Coronary artery (tissue), 2 donors: Measurements from ENCODE around the gene CCSER1.
A peak's percentile ranks its signal among the peaks of the same experiment; 100 is the strongest.

ENCODE experiments used
- DNase-seq: peaks from one replicate; pipeline ENCODE4 v3.0.0-alpha.2; 2017; ENCODE audit warnings: low spot score
- H3K27ac ChIP-seq, 2 donors: fragments of 200-600 bp; sonication (generic); one replicate each; pipeline ENCODE4 v1.5.1; 2016 to 2019
- H3K4me3 ChIP-seq: fragments of 200-600 bp; sonication (generic); 2 replicates; pipeline ENCODE4 v1.5.1; 2016; ENCODE audit warnings: mild to moderate bottlenecking, moderate library complexity
- CTCF ChIP-seq: fragments of 200-600 bp; sonication (generic); IDR thresholded peaks from one replicate; pipeline ENCODE4 v1.5.1; 2019; ENCODE audit warnings: antibody characterized with exemption

CCSER1 gene

GRCh38 chr4:90127223-90127705 is at the start of gene CCSER1:
CCSER1 (plus strand) TSS chr4:90127394.
- peak within 1 kb of the TSS; percentile 83 for H3K4me3 ChIP-seq
- no peak for TF ChIP-seq CTCF
- peak within 1 kb of the TSS; percentile 48 to 68 for H3K27ac ChIP-seq
- peak; percentile 74 for DNase-seq

DNA sequence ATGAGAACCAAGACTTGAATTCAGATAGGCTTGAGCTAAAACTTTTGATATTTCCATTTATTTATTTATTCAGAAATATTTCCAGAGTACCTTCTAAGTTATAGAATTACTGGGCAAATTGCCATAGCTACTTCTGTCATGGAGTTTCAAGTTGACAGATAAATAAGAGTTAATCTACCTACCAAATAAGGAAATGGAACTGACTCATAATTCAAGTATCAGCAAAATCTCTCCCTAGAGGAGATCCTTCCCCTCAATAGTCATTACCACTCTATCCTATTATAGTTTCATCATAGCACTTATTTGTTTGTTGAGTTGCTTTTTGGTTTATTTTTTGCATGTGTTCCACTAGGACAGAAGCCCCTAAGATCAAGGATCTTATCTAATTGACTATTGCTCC is 48.8 kb upstream of the CCSER1 start:
- no peak for DNase-seq
- H3K27ac ChIP-seq = no peak overlapping the region
- TF ChIP-seq CTCF = no peak
- H3K4me3 ChIP-seq = no peak overlapping the region

GRCh38 chr4:90080116-90080515 is 47.1 kb upstream of the CCSER1 start:
- no peak overlapping the region for H3K4me3 ChIP-seq
- no peak overlapping the region for H3K27ac ChIP-seq
- DNase-seq = no peak
- TF ChIP-seq CTCF = no peak

GRCh38 chr4:90081432-90082144 is 45.6 kb upstream of the CCSER1 start:
- no peak for DNase-seq

GRCh38 chr4:90082449-90082848 is 44.7 kb upstream of the CCSER1 start:
- Histone ChIP-seq H3K4me3 (no peak overlapping the region), H3K27ac (no peak overlapping the region)
- no peak for DNase-seq
- TF ChIP-seq CTCF = no peak

More at GRCh38 chr4:90081432-90082144, 45.6 kb upstream of the CCSER1 start:
- H3K4me3 ChIP-seq = no peak overlapping the region
- no peak overlapping the region for H3K27ac ChIP-seq
- no peak for TF ChIP-seq CTCF

- H3K27ac ChIP-seq = no peak overlapping the region
- TF ChIP-seq CTCF = no peak
- DNase-seq = no peak
- no peak overlapping the region for H3K4me3 ChIP-seq
Measured at GRCh38 chr4:90084277-90084966, 42.8 kb upstream of the CCSER1 start.

GRCh38 chr4:90084967-90085295 is 42.3 kb upstream of the CCSER1 start:
- TF ChIP-seq CTCF = no peak
- DNase-seq = no peak
- Histone ChIP-seq H3K27ac (no peak overlapping the region), H3K4me3 (no peak overlapping the region)
